SH-SY5Y (cell line): ENCODE results near the gene GJA3.

Experiments used
- GATA2 ChIP-seq: IDR thresholded peaks from 2 replicates; pipeline ENCODE4 v1.6.1; 2011; ENCODE audit warnings: mild to moderate bottlenecking, low read depth, low read length
- GATA3 ChIP-seq: IDR thresholded peaks from 2 replicates; pipeline ENCODE4 v1.6.1; 2011; ENCODE audit warnings: low read depth, mild to moderate bottlenecking, low read length, moderate library complexity

GRCh38 chr13:20197361-20197834 is 36.5 kb upstream of the GJA3 start:
- TF ChIP-seq GATA2: no peak
- TF ChIP-seq GATA3: no peak
